ENCODE results near the gene CALCOCO1.

Gene CALCOCO1, protein sequence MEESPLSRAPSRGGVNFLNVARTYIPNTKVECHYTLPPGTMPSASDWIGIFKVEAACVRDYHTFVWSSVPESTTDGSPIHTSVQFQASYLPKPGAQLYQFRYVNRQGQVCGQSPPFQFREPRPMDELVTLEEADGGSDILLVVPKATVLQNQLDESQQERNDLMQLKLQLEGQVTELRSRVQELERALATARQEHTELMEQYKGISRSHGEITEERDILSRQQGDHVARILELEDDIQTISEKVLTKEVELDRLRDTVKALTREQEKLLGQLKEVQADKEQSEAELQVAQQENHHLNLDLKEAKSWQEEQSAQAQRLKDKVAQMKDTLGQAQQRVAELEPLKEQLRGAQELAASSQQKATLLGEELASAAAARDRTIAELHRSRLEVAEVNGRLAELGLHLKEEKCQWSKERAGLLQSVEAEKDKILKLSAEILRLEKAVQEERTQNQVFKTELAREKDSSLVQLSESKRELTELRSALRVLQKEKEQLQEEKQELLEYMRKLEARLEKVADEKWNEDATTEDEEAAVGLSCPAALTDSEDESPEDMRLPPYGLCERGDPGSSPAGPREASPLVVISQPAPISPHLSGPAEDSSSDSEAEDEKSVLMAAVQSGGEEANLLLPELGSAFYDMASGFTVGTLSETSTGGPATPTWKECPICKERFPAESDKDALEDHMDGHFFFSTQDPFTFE

DNA sequence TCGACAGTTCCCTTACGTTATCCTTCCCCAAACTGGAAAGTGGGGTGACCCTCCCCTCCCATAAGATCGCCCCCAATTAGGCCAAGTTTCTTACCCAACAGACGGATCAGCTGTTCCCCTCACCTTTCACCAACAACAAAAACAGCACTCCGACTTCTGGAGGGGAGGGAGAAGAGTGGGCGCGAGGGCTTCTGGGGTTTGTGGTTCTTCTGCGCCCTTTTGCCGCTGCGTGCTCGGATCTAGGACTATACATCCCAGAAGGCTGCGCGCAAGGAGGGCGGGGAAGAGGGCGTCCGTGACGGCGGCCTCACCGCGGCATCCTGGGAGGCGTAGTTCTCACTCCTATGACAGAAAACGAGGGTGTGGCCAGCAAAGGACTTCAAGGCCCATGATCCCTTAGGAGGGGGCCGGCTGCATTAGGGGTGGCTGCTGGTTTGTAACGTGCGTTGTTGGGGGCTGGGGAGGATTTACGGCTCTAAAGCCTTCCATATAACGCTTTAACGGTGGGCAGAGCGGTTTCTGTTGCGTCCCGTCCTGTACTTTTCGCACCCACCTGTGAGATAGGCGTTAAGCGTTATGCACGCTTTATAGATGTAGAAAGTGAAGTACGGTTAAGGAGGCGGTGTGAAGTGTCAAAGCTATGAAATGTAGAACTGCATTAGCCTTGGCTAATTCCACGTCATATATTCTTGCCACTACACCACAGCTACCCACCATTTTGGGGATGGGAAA lies at the start of gene CALCOCO1:
Gene CALCOCO1, minus strand, starts transcription at position 143 of the 732 bp plus-strand sequence. CDS start 2,210 bp downstream, outside the sequence.
- peak; percentile 88 for DNase-seq (ENCODE audit: low read depth)
- TF ChIP-seq, protein P1, sequence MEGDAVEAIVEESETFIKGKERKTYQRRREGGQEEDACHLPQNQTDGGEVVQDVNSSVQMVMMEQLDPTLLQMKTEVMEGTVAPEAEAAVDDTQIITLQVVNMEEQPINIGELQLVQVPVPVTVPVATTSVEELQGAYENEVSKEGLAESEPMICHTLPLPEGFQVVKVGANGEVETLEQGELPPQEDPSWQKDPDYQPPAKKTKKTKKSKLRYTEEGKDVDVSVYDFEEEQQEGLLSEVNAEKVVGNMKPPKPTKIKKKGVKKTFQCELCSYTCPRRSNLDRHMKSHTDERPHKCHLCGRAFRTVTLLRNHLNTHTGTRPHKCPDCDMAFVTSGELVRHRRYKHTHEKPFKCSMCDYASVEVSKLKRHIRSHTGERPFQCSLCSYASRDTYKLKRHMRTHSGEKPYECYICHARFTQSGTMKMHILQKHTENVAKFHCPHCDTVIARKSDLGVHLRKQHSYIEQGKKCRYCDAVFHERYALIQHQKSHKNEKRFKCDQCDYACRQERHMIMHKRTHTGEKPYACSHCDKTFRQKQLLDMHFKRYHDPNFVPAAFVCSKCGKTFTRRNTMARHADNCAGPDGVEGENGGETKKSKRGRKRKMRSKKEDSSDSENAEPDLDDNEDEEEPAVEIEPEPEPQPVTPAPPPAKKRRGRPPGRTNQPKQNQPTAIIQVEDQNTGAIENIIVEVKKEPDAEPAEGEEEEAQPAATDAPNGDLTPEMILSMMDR (conservative IDR thresholded peaks at IDR 0.05; ENCODE audit: low read depth, low read length) = no peak
- H3K4me3 ChIP-seq (ENCODE audit: low read length) = peak within 1 kb of the TSS; percentile 99

DNA sequence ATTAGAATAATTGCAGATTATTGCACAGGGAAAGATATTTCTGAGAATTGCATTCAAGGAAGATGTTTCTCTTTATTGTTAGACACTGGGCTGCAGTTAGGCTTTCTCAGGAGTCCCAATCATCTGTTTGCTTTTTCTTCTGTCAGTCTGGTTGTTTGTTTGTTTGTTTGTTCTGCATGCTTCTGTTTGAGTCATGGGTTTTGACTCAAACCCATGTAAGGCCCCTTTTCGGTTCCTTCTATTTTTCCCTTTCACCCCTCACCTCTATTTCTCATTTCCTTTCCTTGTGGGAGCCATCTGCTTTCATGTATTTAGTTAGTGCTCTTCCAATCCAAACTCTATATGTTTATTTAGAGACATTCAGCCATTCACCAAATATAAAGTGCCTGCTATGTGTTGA lies 49.6 kb upstream of the CALCOCO1 start:
- no peak for DNase-seq (ENCODE audit: low read depth)
- H3K4me3 ChIP-seq (ENCODE audit: low read length) = no peak overlapping the region
- TF ChIP-seq, protein P1 (conservative IDR thresholded peaks at IDR 0.05; ENCODE audit: low read depth, low read length) = no peak

DNA sequence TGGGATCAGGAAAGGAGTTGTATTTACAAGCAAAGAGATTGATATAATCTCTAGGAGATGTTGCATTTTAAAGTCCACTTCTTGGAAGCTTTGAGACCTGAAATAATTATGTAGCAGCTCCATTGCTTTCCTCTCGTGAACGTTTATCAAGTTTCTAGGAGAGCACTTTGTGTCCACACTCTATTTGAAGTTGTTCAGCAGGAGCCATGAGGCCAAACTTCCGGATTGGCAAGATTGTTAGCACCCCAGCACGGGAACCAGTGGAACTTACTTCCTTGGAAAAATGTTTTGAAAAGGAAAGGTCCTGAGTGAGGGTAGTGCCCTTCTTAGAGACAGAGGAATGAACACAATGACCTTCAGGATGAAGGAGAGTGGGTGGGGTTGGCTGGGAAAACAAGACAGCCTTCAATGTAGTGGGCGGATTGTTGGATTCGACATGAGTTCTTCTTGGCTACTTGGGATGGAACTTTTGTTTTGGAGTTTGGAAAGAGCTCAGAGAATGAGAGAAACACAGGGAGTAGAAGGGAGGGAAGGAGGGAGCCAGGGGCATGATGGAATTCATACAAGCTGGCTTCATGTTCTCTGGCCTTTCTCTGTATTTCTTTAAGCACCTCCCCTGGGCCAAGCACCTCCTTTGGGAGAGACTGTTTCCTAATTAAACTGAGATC lies 48.4 kb upstream of the CALCOCO1 start:
- TF ChIP-seq, protein P1 (conservative IDR thresholded peaks at IDR 0.05; ENCODE audit: low read depth, low read length) = no peak
- no peak overlapping the region for H3K4me3 ChIP-seq (ENCODE audit: low read length)
- DNase-seq (ENCODE audit: low read depth) = no peak

DNA sequence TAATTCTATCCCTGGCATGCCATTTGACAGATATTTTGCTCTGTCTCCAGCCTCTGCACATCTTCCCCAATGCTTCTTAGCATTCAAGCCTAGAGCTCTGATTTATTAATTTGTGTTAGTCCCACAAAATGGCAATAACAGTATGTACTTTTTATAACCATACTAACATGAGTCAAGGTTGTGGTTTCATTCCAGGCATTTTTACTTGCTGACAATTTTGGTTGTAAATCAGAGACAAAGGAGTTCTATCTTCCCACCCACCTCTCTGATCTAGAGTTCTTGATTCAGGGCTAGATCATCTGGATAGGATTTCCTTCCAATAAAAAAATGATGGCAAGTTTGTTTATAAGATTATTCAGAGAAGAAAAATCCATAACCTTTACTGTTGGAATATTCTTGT lies 43.0 kb upstream of the CALCOCO1 start:
- TF ChIP-seq, protein P1 (conservative IDR thresholded peaks at IDR 0.05; ENCODE audit: low read depth, low read length) = no peak
- no peak for DNase-seq (ENCODE audit: low read depth)
- no peak overlapping the region for H3K4me3 ChIP-seq (ENCODE audit: low read length)

DNA sequence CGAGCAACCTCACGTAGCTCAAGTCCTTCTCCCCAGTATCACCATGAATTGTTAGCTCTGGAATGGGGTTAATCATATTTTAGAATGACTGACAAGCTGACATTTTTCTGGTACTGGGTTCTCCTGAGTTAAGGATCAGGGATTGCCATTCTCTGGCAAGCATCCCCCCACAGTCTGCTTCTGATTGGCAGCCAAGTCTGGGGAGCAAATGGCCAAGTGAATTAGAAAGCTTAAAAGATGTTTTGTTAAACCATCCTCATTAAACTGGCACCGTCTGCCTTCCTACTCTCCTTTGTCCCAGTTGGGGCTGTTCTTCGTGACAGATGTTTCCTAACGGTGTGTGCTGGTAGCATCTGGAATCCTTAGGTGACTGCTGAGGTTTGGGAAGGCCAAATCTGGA lies 41.7 kb upstream of the CALCOCO1 start:
- H3K4me3 ChIP-seq (ENCODE audit: low read length) = no peak overlapping the region
- TF ChIP-seq, protein P1 (conservative IDR thresholded peaks at IDR 0.05; ENCODE audit: low read depth, low read length) = no peak
- DNase-seq (ENCODE audit: low read depth) = no peak

DNA sequence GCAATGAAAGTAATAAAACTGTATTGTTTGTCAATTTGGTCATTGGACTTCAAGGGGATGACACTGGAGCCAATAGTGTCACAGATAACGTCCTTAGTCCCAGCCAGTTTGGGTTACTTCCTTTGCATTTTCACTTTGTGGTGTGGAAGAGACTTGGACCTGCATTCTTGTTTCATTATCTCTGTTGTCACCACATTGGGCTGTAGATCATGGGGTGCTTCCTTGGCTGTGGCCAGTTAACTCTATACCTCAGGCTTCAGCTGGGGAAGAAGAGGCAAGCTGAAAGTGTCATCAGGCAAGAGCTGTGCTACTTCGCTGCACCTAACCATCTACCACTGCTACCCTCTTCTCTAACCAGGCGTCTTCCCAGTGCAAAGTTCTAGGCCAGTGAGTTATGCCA lies 39.6 kb upstream of the CALCOCO1 start:
- no peak for DNase-seq (ENCODE audit: low read depth)
- TF ChIP-seq, protein P1 (conservative IDR thresholded peaks at IDR 0.05; ENCODE audit: low read depth, low read length) = no peak
- H3K4me3 ChIP-seq (ENCODE audit: low read length) = no peak overlapping the region
